ENCODE measurements around the gene KLHL15.

- TF ChIP-seq POU2F2 (IDR thresholded peaks at IDR 0.05; ENCODE audit: low read depth, low read length) (no peak), POLR2AphosphoS5 (IDR thresholded peaks at IDR 0.05; ENCODE audit: low read depth, low read length) (no peak), POLR2A (IDR thresholded peaks at IDR 0.05; ENCODE audit: low read depth, low read length) (no peak)
These were observed 1.1 kb downstream of the KLHL15 start for GRCh38 chrX:24025741-24026403.
